KMS-11 (cell line): Measurements from ENCODE around the gene GJC1.

Experiments
- H2AFZ ChIP-seq: fragments of 200-600 bp; sonication (generic); 2 replicates; pipeline ENCODE4 v1.6.1; 2016; ENCODE audit warnings: antibody characterized with exemption, mixed run types, low read depth
- H3K27ac ChIP-seq: fragments of 200-600 bp; sonication (generic); 2 replicates; pipeline ENCODE4 v1.6.1; 2016; ENCODE audit warnings: mild to moderate bottlenecking, mixed run types
- H3K27me3 ChIP-seq: fragments of 200-600 bp; sonication (generic); 2 replicates; pipeline ENCODE4 v1.6.1; 2017; ENCODE audit warnings: mild to moderate bottlenecking, low read depth, mixed run types, moderate library complexity; ENCODE audit not compliant: insufficient read depth
- H3K36me3 ChIP-seq: fragments of 200-600 bp; sonication (generic); 2 replicates; pipeline ENCODE4 v1.6.1; 2017; ENCODE audit warnings: mild to moderate bottlenecking, mixed run types; ENCODE audit not compliant: insufficient read depth
- H3K4me1 ChIP-seq: fragments of 200-600 bp; sonication (generic); 2 replicates; pipeline ENCODE4 v1.6.1; 2016; ENCODE audit warnings: mild to moderate bottlenecking, low read depth, mixed run types; ENCODE audit not compliant: poor library complexity, severe bottlenecking
- H3K4me2 ChIP-seq: fragments of 200-600 bp; sonication (generic); 2 replicates; pipeline ENCODE4 v1.7.0; 2016; ENCODE audit warnings: mild to moderate bottlenecking, mixed run types
- H3K4me3 ChIP-seq: fragments of 200-600 bp; sonication (generic); IDR thresholded peaks from 2 replicates; pipeline ENCODE4 v1.6.1; 2017; ENCODE audit warnings: low read depth, low read length, mixed read lengths; ENCODE audit not compliant: insufficient read depth
- H3K79me2 ChIP-seq: fragments of 200-600 bp; sonication (generic); 2 replicates; pipeline ENCODE4 v1.6.1; 2016; ENCODE audit warnings: low read depth, mixed run types; ENCODE audit not compliant: insufficient read depth
- H3K9ac ChIP-seq: fragments of 200-600 bp; sonication (generic); 2 replicates; pipeline ENCODE4 v1.6.1; 2016; ENCODE audit warnings: mild to moderate bottlenecking, mixed run types
- H4K20me1 ChIP-seq: fragments of 200-600 bp; sonication (generic); 2 replicates; pipeline ENCODE4 v1.6.1; 2016; ENCODE audit warnings: mild to moderate bottlenecking, mixed run types; ENCODE audit not compliant: insufficient read depth
- TF ChIP-seq, protein P1 (sequence below): fragments of 200-600 bp; sonication (generic); conservative IDR thresholded peaks from 2 replicates; pipeline ENCODE4 v1.6.1; 2017; ENCODE audit warnings: low read depth, mild to moderate bottlenecking, antibody characterized with exemption, low read length, moderate library complexity, mixed read lengths

Gene GJC1

DNA sequence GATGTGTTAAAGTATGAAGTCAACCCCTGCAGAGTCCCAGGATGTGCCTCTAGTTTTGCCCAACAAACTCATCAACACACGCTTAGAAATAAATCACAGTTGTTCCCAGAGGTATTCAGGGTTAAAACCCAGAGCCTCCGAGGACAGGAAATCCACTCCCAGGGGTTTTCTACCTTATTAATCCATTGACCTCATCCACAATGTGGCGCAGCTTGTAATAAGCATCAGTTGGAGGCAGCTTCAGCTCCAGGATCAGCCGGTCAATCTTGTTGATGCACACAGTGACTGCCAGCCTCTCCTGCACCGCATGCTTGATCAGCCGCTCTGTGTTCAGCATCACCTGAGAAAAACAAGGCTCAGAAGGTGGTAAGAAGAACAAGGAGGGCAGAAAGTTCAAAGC is 45.7 kb upstream of the GJC1 start:
- no peaks in the 10 kb centered on the region; the same call in 1 of the 2 replicates for H3K36me3 ChIP-seq
- no peak overlapping the region for H2AFZ ChIP-seq
- no peaks in the 10 kb centered on the region for H3K4me1 ChIP-seq
- H4K20me1 ChIP-seq, result no peaks in the 10 kb centered on the region
- H3K4me2 ChIP-seq, result no peak overlapping the region
- no peak overlapping the region for H3K27ac ChIP-seq
- H3K9ac ChIP-seq, result no peak overlapping the region
- H3K27me3 ChIP-seq, result no peaks in the 10 kb centered on the region
- H3K79me2 ChIP-seq, result no peaks in the 10 kb centered on the region
- TF ChIP-seq, protein P1, sequence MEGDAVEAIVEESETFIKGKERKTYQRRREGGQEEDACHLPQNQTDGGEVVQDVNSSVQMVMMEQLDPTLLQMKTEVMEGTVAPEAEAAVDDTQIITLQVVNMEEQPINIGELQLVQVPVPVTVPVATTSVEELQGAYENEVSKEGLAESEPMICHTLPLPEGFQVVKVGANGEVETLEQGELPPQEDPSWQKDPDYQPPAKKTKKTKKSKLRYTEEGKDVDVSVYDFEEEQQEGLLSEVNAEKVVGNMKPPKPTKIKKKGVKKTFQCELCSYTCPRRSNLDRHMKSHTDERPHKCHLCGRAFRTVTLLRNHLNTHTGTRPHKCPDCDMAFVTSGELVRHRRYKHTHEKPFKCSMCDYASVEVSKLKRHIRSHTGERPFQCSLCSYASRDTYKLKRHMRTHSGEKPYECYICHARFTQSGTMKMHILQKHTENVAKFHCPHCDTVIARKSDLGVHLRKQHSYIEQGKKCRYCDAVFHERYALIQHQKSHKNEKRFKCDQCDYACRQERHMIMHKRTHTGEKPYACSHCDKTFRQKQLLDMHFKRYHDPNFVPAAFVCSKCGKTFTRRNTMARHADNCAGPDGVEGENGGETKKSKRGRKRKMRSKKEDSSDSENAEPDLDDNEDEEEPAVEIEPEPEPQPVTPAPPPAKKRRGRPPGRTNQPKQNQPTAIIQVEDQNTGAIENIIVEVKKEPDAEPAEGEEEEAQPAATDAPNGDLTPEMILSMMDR, result no peak
- H3K4me3 ChIP-seq, result no peak overlapping the region

DNA sequence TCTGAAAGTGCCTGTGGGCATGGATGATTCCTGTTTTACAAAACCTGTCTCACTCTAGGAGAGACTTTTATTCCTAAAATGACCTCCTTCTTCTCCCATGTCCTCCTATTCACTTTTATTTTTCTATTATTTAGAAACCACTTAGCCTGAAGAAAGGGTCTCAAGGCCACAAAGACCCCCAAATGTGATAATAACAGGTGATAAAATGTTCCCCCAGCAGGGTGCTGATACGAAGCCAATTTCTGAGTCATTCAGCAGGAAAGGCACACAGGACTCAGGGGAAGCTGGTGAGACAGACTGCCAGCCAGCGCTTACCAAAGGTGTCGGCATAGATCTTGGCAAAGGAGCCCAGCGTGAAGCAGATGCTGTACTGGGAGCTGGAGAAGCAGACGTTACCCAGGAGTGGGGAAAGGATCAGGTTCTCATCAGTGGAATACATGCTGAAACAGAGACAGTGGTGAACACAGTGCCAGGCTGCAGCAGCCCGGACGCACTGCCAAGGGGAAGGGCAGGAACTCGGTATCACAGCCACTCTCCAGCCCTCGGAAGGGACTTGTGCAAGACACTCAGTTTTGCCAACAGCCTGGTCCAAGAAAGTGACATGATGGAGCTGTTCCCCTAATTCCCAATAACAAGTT is 42.2 kb upstream of the GJC1 start:
- Histone ChIP-seq H3K27me3 (no peaks in the 10 kb centered on the region), H3K79me2 (no peaks in the 10 kb centered on the region), H3K4me2 (no peak overlapping the region), H4K20me1 (no peaks in the 10 kb centered on the region), H2AFZ (no peak overlapping the region), H3K36me3 (peaks cover 3% of the 10 kb centered on the region; the same call in 1 of the 2 replicates), H3K9ac (no peak overlapping the region), H3K4me1 (no peaks in the 10 kb centered on the region), H3K4me3 (no peak overlapping the region), H3K27ac (no peak overlapping the region)
- TF ChIP-seq, protein P1, result no peak

DNA sequence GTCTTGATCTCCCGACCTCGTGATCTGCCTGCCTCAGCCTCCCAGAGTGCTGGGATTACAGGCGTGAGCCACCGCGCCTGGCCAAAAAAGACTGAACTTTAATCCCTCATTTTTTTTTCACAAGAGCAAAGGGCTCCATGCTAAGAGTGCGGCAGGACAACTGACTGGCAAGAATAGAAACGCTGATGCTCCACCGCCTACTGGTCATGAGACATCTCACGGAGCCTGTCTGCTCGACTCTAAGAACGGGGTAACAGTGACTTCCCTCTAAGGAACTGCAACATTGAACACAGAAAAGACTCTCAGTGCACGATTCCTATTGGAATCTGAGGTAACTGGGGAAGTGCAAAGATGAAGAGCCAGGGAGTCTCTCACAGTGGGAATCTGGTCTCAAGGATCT is 41.5 kb upstream of the GJC1 start:
- Histone ChIP-seq H3K36me3 (peaks cover 3% of the 10 kb centered on the region; the same call in 1 of the 2 replicates), H3K27me3 (no peaks in the 10 kb centered on the region), H2AFZ (no peak overlapping the region), H4K20me1 (no peaks in the 10 kb centered on the region), H3K4me1 (no peaks in the 10 kb centered on the region), H3K9ac (no peak overlapping the region), H3K27ac (no peak overlapping the region), H3K79me2 (no peaks in the 10 kb centered on the region), H3K4me3 (no peak overlapping the region), H3K4me2 (no peak overlapping the region)
- TF ChIP-seq, protein P1, result no peak

DNA sequence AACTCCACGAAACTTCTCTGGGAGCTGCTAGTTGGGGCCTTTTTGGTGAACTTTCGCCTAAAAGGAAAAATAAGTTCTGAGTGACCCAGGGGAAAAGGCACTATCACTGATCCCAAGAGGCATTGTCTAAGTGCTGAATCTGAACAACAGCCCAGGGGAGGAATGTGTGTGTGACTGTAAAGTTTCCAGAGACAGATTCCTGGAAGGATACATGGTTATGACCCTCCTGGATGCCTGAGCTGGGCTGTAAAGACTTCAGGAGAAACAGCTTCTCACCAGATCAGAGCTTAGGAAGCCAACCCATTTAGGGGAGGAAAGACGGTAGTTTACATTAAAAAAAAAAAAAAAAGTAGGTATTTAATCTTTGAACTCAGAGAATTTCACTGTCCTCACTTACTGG is 37.8 kb upstream of the GJC1 start:
- H3K36me3 ChIP-seq, result peaks cover 3% of the 10 kb centered on the region; the same call in 1 of the 2 replicates
- H3K27ac ChIP-seq, result no peak overlapping the region
- H2AFZ ChIP-seq, result no peak overlapping the region
- no peak overlapping the region for H3K4me3 ChIP-seq
- H3K4me2 ChIP-seq, result no peak overlapping the region
- H3K27me3 ChIP-seq, result no peaks in the 10 kb centered on the region
- peaks cover 3% of the 10 kb centered on the region for H3K4me1 ChIP-seq
- H3K9ac ChIP-seq, result no peak overlapping the region
- TF ChIP-seq, protein P1, result no peak
- H3K79me2 ChIP-seq, result no peaks in the 10 kb centered on the region
- H4K20me1 ChIP-seq, result peaks cover 4% of the 10 kb centered on the region; the same call in 1 of the 2 replicates
